Bronchial epithelial cell (primary cell): Measurements from ENCODE around the gene C2CD4B. TPM values are rescaled to one million over a fixed set of nuclear protein-coding genes. Genes with fewer than 3 reads are reported as not detected.

Source experiments
- DNase-seq: peaks from one replicate; pipeline ENCODE4 v3.0.0-alpha.2; 2010; ENCODE audit warnings: low read depth
- FAIRE-seq: peaks from 2 replicates; lab custom pipeline; 2011; peaks lifted over from hg19 to GRCh38; lab: Jason Lieb, UNC
- H3K27me3 ChIP-seq: 2 replicates; pipeline ENCODE4 v1.5.1; 2011; ENCODE audit warnings: low read length; ENCODE audit not compliant: control insufficient read depth, insufficient read depth
- H3K36me3 ChIP-seq: 2 replicates; pipeline ENCODE4 v1.5.1; 2011; ENCODE audit warnings: low read length; ENCODE audit not compliant: control insufficient read depth, insufficient read depth
- H3K4me3 ChIP-seq: 2 replicates; pipeline ENCODE4 v1.5.1; 2011; ENCODE audit warnings: mild to moderate bottlenecking, low read depth, low read length, control low read depth
- total RNA-seq: library from RNA; depleted of rRNA; stranded (reverse); fragments of >200 nt; gene quantifications from 2 replicates; pipeline ENCODE4 v1.2.1, GENCODE V29; 2014
- TF ChIP-seq, protein P1 (sequence below): IDR thresholded peaks from 2 replicates; pipeline ENCODE4 v1.5.1; 2011; ENCODE audit warnings: mild to moderate bottlenecking, moderate library complexity, low read length, control low read depth, inconsistent platforms; ENCODE audit not compliant: insufficient read depth, severe bottlenecking

The C2CD4B gene
- total RNA-seq, 1 donor from 2014 or later: 0.26 TPM

DNA sequence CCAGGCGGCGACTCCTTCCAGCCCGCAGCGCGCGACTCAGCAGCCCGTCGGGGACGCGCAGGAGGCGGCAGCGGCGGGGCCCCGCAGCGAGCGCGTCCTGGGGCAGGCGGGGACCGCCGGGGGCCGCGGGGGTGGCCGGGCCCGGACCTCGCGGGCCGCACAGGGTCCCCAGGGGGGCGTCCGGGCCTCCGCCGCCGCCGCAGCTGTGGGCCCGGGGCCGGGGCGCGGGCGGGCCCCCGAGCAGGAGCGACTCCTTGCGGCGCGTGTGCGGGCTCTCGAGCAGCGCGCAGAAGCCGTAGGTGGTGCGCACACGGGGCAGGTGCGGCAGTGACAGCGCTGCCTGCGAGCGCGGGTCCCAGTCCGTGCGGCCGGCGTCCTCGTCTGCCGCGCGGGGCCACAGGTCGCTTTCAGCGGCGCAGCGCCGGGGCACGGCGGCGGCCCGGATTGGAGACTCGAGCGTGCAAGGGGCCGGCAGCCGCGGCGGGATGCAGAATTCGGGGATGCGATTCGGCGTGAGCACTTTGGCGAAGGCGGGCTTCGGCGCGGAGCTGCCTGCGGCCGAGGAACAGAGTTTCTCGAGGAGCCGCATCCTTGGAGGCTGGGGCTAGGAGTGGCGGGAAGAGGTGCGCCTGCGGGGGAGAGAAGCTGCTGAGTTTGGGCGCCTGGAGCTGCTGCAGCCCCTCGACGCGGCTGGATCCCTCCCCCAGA, 535 bp downstream of the C2CD4B start:
- FAIRE-seq: no peak
- no peaks in the 10 kb centered on the region for H3K36me3 ChIP-seq
- TF ChIP-seq, protein P1, sequence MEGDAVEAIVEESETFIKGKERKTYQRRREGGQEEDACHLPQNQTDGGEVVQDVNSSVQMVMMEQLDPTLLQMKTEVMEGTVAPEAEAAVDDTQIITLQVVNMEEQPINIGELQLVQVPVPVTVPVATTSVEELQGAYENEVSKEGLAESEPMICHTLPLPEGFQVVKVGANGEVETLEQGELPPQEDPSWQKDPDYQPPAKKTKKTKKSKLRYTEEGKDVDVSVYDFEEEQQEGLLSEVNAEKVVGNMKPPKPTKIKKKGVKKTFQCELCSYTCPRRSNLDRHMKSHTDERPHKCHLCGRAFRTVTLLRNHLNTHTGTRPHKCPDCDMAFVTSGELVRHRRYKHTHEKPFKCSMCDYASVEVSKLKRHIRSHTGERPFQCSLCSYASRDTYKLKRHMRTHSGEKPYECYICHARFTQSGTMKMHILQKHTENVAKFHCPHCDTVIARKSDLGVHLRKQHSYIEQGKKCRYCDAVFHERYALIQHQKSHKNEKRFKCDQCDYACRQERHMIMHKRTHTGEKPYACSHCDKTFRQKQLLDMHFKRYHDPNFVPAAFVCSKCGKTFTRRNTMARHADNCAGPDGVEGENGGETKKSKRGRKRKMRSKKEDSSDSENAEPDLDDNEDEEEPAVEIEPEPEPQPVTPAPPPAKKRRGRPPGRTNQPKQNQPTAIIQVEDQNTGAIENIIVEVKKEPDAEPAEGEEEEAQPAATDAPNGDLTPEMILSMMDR: no peak
- H3K27me3 ChIP-seq: peaks cover 7% of the 10 kb centered on the region
- H3K4me3 ChIP-seq: peak overlapping the region; percentile 24
- no peak for DNase-seq

DNA sequence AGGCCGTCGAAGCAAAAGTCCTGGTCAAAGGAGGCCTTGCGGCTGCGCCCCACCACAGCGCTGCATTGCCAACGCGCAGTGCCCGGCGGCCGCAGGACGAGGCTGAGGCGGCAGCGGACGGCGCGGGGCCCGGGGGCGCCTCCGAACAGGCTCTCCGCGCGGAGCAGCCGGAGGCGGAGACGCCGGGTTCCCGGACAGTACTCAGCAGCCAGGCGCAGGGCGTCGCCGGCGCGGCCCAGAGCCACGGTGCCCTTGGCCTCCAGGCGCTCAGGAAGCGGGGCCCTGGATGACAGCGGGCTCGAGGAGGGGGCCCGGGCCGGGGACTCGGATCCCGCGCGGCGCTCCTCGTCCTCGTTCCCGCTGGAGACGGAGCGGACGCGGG, 1.1 kb downstream of the C2CD4B start:
- Histone ChIP-seq H3K36me3 (no peaks in the 10 kb centered on the region), H3K27me3 (peaks cover 7% of the 10 kb centered on the region), H3K4me3 (peak overlapping the region; percentile 21)
- TF ChIP-seq, protein P1: no peak
- FAIRE-seq: no peak
- no peak for DNase-seq

DNA sequence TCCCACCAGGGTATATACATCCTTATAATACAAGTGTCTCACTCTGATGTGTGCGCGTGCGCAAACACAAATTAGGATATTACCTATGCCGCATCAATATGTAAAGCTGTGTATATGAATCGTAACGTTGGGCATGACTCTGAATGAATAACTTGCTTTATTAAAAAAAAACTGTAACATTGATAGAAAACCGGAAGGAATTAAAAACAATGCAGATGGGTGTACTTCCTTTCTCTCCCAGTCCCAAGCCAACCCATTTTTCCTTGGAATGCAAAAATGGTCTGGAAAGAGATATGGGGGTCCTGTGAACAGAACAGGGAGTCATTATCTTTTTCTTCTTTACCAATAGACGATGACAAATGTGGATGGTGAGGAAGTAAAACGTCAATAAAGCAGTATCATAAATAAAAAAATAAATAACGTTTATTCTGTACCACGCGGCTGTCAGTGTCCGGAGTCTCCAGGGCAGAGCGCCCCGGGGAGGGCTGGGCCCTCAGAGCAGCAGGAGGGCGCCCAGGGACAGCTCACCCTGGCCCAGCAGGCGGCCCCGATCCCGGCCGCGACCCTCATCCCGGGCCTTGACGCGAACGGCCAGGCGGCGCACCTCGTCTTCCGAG, 1.6 kb downstream of the C2CD4B start:
- TF ChIP-seq, protein P1: no peak
- Histone ChIP-seq H3K4me3 (no peak overlapping the region), H3K36me3 (no peaks in the 10 kb centered on the region), H3K27me3 (peaks cover 7% of the 10 kb centered on the region)
- DNase-seq (no peak), FAIRE-seq (no peak)

DNA sequence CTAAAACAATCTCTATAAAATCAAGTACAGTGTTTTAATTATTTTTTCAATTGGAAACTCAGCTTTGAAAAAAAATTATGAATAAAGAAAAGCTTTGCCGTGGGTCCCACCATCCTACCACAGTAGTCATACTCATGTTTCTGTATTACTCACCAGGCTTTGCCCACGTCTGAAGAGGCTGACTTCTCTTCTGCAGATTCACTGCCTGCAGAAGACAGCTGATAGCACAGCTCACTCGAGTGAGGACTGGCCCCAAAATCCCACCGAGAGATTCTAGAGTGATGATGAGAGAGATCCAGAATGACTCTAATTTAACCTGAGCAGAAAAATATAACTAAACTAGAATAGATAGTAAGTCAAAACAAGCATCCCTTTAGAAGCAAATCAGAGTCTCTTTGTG, 11.9 kb downstream of the C2CD4B start:
- FAIRE-seq (no peak), DNase-seq (peak; percentile 24)
- TF ChIP-seq, protein P1: no peak

DNA sequence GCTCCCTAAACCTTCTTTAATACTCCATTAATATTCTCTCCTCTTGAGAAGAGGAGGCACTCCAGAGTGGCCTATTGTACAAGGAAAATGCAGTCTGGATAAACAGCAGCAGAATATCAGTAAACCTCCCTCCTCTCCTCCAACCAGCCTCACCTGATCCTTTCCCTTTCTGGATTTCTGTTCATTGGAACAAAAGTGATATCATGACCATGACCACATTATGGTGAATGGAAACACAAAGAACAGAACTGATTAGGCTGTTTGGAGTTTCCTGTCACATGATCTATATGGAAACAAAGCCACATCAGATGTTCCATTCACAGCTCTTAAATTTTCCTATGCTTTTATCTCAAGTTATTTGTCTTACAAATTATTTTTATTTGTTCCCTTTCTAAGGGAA, 14.6 kb downstream of the C2CD4B start:
- FAIRE-seq (no peak), DNase-seq (no peak)
- Histone ChIP-seq H3K4me3 (no peak overlapping the region), H3K27me3 (no peaks in the 10 kb centered on the region), H3K36me3 (no peaks in the 10 kb centered on the region)
- TF ChIP-seq, protein P1: no peak

More for the DNA sequence above, 11.9 kb downstream of the C2CD4B start:
- Histone ChIP-seq H3K36me3 (no peaks in the 10 kb centered on the region), H3K27me3 (no peaks in the 10 kb centered on the region), H3K4me3 (no peak overlapping the region)
